AG09309 (cell line): ENCODE data around the gene TXNL4A.
"Not testable (repeated sequence)": the region's sequence is repeated elsewhere in the genome, so short reads cannot be mapped to it uniquely, and the experiment has no call there.

Experiments
- DNase-seq: peaks from one replicate; pipeline ENCODE4 v3.0.0-alpha.2; 2010; ENCODE audit warnings: low read depth
- H3K4me3 ChIP-seq: 2 replicates; pipeline ENCODE4 v1.5.1; 2011; ENCODE audit warnings: mild to moderate bottlenecking, low read depth, low read length, moderate library complexity; ENCODE audit not compliant: control insufficient read depth
- CTCF ChIP-seq: IDR thresholded peaks from 2 replicates; pipeline ENCODE4 v1.5.1; 2011; ENCODE audit warnings: mild to moderate bottlenecking, low read depth, low read length, inconsistent platforms; ENCODE audit not compliant: insufficient read depth, control insufficient read depth; ENCODE audit errors: missing control alignments

TXNL4A gene

GRCh38 chr18:80009661-80010550, 21.5 kb upstream of the TXNL4A start:
- peak; percentile 87 for DNase-seq
- TF ChIP-seq CTCF, result no peak
- peak overlapping the region; percentile 15 for H3K4me3 ChIP-seq

- TF ChIP-seq CTCF, result no peak
- H3K4me3 ChIP-seq, result no peak overlapping the region
- DNase-seq, result no peak
Measured at GRCh38 chr18:80006724-80007123, 18.4 kb upstream of the TXNL4A start.

GRCh38 chr18:80004600-80005342, 16.4 kb upstream of the TXNL4A start:
- no peak for TF ChIP-seq CTCF
- no peak overlapping the region for H3K4me3 ChIP-seq
- no peak for DNase-seq

GRCh38 chr18:80002468-80002867, 14.1 kb upstream of the TXNL4A start:
- no peak for TF ChIP-seq CTCF
- H3K4me3 ChIP-seq, result no peak overlapping the region
- DNase-seq, result no peak

GRCh38 chr18:80000877-80001276, 12.5 kb upstream of the TXNL4A start:
- no peak for TF ChIP-seq CTCF
- DNase-seq, result no peak

GRCh38 chr18:79999701-80000100, 11.3 kb upstream of the TXNL4A start:
- not testable (repeated sequence) for H3K4me3 ChIP-seq, DNase-seq

More at GRCh38 chr18:80000877-80001276, 12.5 kb upstream of the TXNL4A start:
- H3K4me3 ChIP-seq, result no peak overlapping the region

GRCh38 chr18:79991494-79991893, 3.1 kb upstream of the TXNL4A start:
- TF ChIP-seq CTCF, result no peak
- no peak for DNase-seq
- H3K4me3 ChIP-seq, result no peak overlapping the region
